Measurements from ENCODE around the gene PDZD2.
"Not testable (repeated sequence)": the region's sequence is repeated elsewhere in the genome, so short reads cannot be mapped to it uniquely, and the experiment has no call there.

PDZD2 gene

DNA sequence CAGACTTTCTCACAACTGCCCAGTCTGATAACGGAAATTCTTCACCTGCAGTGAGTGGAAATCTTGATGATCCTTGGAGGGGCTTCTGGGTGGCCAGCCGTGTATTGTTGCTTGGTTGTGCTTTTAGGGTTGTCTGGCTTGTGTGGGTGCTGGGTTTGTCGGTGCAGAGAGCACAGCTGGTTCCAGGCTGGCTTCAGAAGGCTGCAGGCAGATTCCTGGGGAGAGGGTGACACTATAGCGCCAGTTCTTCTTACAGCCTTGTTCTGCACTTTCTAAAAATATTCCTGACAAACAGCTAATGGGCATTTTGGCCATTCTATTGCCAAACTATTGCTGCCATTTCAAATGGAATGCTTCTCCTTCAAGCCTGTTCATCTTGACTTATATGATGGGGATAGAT, 99.3 kb downstream of the PDZD2 start:
- no peak for DNase-seq

DNA sequence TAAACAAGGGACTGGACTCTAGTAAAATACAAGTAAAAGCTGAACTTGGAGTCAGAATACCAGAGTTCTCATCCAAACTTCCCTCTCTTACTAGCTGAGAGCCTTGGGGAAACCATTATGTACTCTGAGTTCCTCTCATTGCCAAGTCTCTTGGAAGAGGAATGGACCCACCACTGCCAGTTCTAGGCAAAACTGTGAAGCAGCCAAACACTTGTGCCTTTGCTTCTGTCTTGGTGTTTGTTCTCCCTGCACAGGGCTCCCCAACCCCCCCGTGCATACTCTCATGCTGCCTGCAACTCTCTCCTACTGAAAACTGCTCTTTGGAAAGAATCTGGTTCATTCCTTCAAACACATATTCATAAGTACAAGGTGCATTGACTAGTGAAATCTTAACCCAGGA, 102.6 kb downstream of the PDZD2 start:
- DNase-seq, result no peak

DNA sequence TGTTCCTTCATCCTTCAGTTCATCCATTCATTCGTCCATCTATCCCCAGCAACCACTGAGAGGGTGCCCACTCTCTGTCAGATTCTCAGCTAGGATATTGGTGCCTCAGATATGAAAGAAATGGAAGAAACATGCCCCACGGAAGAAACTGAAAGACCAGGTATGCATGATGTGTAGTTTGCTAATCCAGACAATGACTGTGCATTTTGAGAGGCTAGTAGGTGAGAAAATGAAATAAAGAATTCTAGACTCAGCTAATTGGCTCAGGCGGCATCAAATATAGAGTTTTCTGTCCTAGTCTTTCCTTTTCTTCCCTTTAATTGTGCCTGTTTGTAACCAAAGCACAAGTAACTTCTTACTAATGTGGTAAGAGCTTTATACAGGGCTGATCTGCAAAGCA, 104.7 kb downstream of the PDZD2 start:
- DNase-seq, result no peak

DNA sequence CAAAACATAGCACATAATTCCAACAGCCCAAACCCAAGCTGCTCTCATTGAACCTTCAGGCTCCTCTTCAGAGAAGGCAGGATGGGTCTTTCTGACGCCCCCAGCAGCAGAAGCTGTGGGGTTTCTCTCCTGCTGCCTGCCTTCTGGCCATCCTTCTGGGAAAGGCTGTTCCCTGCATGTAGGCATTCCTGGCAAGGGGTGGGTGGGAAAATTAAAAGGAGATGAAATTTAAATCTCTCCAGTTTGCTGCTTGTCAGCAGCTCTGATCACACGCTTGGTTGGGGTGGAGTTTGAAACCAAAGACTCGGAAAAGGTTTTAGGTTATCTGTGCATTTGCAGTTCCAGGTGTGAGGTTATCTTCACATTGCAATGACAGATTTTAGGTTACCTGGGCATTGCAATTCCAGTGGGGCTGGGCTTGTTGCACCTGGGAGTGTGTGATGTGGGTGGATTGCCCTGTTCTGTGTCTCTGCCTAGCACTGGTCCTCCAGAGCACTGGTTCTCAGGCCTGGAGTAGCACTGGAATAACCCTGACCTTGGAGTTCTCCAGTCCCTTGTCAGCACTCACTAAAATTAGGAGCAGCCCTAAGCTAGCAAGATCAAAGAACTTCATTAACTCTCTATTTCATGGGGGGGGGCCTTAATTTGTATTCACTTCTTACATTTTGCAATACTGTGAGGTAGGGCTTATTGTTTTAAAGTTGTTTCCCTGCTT, 109.7 kb downstream of the PDZD2 start:
- DNase-seq, result no peak

DNA sequence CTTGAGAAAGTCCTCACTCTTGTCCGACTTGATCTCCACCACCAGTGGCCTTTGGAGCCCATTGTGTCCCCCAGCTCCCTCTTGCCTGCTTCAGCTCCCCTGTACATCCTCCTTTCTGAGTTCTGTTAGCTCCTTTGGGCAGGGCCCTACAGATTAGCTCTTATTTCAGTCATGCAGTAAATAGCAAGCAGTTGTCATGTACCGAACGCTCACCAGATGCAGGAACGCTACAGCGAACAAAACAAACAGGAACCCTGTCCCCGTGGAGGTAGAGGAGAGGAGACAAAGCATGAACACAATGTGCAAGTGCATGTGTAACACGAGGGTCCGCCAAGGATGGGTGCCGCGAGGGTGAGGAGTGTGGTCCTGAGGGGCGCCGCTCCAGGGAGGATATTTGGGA, 111.3 kb downstream of the PDZD2 start:
- DNase-seq, result no peak

DNA sequence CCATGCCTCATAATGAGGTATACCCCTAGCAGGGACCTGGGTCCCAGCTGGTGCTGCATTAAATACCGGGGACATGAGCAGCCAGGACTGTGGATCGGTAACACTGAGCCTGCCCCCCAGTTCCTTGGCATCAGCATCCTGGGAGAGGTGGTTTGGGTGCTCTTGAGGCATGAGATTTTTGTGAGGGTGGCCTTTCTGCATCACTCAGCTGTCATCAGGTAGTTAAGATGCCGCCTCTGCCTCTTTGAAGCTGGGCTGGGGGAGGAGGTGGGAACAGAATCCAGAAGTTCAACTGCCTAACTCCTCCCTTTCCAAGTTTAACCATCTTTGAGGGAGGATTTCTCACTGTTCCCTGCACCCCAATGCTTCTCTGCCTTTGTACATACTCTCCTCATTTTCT, 112.7 kb downstream of the PDZD2 start:
- DNase-seq, result no peak

DNA sequence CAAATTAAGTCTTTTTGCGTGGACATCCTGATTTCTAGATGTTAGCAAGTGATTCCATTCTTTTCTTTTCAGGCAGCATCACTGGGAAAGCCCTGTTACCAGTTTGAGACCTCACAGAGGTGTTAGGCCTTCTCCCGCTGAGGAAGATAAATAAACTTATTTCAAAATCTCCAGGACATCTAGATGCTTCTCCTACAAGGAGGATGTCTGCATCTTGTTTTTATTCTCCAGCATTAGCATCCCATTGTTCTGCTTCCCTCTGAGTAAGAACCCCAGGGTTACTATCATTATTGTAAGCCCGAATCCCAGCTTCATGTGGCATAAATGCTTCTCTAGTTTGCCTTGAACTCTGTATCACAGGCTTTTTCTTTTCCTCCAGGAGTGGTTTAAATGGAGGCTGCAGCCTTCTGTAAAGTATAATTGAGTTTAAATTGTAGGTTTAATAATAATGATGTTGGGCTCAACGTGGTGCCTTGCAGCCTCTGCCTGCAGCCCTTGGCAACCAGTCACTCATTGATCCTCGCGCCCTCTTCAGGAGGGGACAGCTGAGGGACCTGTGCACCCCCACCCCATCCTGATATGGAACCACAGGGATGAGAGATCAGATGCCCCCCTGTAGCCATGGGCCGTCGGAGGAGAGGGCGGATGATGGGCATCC, 114.9 kb downstream of the PDZD2 start:
- DNase-seq, result no peak

DNA sequence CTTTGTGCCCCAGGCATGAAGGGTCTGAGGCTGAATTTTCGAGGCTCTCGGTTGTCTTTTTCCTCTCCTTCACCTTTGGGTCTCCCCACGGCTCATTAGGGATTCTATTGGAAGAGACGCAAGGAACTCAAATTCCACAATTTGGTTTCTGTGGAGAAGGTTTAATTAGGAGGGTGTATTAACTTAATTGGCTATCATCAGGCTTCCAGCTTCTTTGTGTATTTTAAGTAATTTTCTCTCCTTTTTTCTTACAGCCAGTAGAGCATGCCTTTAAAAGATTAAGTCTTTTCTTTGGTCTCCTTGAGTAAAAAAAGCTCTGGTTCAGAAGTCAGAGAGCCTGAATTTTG, 115.4 kb downstream of the PDZD2 start:
- DNase-seq, result no peak

DNA sequence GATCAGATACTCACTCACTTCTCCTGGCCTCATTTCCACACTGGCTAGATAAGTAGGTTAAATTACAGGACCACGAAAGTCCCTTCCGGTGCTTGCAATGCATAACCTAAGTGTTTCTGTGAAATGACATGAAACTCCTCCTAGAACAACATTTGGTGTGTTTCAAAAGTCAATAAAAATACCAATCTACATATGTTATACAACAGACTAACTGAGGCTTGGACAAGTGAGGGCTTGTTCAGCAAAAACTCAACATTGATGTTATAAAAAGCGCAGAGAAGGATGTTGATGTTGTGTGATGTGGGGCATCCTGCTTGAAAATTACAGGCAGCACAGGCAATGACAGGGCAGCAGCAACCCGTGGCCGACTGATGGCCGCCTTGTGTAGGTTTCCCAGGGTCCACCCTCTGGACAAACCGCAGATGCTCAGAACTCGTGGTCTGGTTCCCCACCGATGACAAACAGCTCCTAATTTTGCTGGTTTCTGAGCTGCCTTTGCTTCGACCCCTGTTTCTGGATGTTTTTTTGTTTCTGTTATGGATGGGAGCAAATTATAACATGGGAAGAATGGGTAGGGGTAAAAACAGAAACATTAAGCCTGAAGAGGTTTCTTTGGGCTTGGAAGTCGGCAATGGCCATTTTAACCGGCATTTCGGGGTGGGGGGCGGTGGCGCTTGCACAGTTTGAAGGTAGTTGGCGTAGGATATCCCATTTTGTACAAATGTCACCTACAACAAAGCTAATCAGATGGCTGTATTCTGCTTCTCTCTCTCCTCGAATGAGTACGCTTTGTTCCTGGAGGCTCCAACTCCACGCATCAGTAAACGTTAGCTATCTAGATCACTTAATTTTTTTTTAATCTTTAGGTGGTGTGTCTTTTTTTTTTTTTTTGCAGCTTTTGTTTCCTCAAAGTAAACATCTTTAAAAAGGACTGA, 116.1 kb downstream of the PDZD2 start:
- no peak for DNase-seq

DNA sequence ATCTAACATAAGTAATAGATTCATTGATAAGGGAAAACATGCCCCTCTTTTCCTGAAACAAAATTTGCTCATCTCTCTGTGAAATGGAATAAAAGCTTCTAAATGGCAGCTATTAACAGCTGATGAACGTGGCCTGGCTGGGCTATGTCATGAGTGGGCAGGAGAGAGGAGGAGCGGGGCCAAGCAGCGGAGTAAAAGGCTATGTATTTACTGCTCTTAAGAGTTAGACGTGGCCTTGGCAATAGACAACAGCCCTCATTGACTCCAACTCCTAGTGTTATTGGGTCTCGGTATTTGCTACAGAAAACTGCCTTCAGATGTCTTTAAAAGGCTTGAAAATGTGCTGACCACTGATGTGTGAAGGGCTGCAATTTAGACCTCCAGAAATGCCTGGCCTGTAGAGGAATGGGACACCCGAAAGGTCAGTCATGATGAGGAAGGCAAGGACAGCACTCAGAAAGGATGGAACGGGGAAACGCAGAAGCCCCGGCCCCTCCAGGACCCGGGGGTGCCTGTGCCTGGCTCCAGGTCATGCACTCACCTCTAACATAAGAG, 116.8 kb downstream of the PDZD2 start:
- DNase-seq, result no peak

DNA sequence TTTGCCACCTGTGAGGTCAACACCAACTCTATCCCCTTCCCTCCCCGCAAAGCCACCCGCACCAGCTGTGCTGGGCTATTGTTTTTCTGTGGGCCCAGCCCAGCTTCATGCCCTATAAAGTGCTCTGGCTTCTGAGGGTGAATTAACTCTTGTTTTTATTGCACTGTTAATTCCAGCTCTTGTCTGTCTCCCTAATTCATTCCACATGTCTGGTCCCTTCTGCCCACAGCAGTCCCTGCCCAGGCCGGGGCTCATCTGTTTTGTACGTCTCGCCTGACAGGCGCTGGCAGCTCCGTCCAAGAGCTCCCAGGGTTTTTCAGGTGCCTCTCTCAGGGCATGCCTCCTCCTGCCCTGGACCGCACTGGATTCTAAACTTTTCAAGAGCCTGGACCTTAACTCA, 118.9 kb downstream of the PDZD2 start:
- no peak for DNase-seq

DNA sequence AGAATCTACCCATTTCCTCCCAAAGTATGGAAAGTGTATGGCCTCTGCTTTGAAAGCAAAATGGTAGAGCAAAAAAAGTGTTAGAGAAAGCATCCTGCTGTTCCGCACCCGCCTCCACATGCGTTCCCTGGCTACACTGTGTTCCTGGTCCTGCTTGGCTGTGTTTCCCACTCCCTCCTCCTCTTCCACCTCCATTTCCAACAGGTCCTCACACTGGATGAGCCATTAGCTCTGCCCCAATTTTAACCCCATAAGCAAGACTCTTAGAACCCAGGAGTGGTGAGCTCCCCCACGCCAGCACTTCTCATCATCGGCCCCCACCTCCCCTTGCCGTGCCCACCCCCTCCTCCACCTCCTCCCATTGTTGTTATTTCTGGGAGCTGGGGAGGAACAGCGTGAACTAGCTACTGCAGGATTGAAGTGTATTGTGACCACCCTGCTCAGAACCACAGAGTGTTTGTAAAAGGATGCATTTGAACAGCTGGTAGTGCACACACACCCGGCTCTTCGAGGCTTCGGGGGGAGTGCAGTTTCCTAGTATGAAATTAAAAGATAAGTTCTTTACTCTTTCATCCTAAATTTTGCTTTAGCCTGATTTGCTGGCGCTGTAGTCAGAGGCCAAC, 120.0 kb downstream of the PDZD2 start:
- no peak for DNase-seq

DNA sequence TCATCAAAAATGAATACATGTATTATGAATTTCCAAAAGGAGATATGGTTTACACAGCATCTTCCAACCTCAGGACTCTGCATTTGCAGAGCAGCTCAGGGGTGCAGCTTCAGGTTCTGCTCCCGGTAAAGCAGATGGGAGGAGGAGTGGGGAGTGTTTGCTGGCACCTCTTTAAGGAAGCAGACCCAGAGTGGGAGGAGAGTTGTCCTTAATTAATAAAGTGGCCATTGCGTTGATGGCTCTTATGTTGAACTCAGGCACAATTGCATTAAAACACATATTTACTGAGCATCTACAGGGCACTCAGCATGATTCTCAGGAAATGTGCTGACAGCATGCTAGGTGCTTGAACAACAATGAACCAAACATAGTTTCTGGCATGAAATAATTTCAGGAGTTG, 121.0 kb downstream of the PDZD2 start:
- DNase-seq, result no peak

DNA sequence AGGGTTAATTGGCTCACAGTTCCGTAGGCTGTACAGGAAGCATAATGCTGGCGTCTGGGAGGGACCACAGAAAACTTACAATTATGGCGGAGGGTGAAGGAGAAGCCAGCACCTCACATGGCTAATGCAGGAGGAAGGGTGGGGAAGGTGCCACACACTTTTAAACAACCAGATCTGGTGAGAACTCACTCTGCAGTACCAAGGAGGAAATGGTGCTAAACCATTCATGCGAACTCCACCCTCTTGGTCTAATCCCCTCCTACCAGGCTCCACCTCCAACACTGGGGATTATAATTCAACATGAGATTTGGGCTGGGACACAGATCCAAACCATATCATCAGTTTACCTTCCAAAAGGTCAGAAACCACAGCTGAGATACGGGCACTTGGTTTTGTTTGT, 122.9 kb downstream of the PDZD2 start:
- no peak for DNase-seq

DNA sequence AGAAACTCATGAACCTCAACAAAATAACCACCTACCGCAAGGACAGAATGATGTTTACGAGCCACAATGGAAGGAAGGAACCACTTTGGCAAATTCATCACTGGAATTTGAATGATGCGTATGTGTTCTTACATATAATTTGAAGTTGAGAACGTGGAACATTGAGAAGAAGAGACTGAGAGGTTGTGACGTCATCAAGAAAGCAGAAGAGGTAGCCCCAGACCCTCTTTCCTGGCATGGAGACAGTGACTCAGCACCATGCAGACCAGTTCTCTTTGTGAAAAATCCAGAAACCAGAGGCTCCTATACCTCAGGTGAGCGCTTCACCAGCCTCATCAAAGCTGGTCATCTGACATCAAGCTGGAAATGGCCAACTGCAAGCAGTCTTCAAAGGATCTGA, 124.5 kb downstream of the PDZD2 start:
- no peak for DNase-seq

DNA sequence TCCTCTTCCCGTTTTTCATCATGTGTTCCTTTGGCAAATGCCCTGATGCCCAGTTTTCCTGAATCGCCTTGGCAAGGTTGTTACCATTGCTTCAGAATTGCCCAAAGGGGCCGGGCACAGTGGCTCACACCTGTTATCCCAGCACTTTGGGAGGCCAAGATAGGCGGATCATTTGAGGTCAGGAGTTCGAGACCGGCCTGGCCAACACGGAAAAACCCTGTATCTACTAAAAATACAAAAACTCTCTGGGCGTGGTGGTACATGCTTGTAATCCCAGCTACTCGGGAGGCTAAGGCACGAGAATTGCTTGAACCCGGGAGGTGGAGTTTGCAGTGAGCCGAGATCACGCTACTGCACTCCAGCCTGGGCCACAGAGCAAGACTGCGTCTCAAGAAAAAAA, 125.8 kb downstream of the PDZD2 start:
- not testable (repeated sequence) for DNase-seq

DNA sequence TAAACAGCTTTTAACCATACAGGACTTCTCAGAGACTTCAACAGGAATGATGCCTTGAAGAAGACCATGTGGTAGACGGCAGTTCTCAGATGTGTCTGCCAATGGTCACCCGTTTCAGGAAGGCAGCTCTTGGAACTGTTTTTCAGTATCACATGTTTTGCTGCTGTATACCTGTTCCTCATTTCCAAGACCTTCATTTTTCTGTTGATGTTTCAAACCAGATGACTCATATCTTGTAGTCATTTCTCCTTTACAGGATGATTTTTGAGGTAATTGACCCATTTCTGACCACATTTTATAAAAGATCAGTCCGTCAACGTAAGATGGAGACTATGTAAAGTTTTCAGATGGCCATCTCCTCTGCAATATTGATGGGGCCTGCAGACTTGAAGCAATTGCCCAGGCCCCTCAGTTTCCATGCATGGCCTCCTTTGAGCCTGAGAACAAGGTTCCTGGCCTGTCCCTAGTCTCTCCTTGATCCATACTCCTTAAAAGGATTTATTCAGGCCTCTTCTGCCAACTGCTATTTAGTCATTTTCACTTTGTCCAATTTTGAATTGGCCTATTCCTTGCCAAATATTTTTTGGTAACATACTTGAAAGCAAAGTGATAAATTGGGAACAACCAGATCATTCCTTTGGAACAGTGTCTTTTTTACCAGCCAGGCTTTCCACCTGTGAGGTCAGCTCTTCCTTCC, 128.6 kb downstream of the PDZD2 start:
- DNase-seq, result no peak

DNA sequence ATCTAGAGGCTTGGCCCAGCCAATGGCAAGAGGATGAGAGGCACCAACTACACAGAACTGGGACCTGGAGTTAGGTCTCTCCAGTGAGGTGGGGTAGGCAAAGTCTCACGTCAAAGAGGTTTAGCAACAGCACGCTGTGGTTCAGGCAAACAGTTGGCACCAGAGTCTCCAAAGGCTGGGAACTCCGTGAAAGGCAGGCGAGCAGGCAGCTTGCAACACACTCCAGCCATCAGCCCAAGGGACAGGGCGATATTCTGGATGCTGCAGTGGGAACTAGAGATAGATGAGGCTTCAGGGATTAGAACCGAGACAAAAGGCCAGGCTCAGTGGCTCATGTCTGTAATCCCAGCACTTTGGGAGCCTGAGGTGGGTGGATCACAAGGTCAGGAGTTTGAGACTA, 129.1 kb downstream of the PDZD2 start:
- DNase-seq, result no peak

DNA sequence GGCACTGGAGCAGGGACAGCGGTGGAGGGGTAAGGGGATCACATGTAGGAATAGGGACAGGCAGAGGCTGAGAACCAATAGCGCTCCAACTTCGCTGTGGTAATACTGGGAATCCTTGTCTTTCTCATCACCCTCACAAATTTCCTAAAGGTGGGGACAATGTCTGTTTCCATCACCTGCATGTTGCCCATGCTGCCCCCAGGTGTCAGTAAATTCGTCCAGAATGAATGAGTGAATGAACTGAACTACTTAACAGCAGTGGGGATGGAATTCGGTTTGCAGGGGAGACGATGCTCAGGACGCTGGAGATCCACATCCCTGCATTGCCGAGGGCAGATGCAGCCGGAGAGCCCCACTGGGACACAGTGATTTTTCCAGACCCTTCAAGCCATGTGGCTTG, 129.9 kb downstream of the PDZD2 start:
- DNase-seq, result no peak

DNA sequence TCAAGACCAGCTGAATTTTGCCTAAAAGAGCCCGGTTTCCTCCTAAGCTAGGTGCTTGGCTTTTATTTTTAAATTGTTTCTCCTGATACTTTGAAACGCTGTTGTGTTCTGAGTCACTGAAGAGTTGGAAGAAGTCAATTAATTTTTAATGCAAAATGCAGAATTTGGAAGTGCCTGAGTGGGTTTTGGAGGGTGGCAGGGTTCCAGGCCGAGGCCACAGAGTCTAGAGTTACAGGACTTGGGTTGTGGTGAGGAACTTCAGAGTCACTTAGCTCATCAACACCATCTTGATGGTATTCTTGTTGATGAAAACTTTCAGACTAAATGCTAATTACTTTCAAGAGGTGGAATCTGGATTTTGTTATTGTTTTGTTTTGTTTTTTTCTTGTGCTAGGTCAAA, 130.6 kb downstream of the PDZD2 start:
- no peak for DNase-seq

DNA sequence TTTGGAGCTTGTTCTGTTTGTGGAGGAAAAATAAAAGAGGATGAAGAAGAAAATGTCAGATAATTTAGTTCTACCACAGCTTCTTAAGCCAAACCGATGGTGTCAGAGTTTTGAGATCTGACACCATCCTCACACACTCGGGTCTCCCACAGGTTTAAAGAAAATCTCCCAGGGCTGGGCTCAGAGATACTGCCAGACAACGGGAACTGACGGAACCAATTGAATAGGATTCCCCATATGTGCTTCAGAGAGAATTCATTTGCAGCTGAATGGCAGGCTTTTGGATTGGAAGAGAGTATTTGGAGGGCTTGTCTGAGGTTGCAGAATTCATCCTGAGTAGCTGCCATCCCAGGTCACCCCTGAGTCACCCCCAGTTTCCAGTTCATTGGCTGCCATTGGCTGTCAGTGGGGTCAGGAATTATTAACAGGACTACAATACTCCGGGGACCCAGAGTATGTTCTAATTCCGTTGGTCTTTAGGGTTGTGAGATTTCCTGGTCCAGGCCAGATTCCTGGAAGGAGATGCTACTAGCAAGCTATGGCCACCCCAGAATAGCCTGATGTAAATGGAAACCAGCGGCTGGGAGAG, 131.3 kb downstream of the PDZD2 start:
- DNase-seq, result no peak

DNA sequence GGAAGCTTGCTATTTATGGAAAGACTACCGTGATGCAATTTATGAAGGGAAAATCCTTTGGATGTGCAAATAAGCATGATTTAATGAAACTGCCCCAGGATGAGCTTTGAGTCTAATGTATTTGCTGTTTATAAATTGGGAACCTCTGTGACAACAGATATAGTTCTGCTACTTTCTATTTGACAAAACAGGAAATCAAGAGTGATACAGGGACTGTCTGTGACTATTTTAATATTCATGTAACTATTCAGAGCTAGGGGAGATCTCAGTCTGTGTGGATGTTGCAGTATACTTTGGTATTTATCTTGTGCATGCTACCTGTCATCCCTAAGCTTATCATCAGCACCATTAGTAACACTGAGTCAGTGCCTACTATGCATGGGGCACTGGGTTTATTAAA, 132.1 kb downstream of the PDZD2 start:
- DNase-seq, result no peak
